Measurements from ENCODE around the gene GRIP2.

Gene GRIP2

DNA sequence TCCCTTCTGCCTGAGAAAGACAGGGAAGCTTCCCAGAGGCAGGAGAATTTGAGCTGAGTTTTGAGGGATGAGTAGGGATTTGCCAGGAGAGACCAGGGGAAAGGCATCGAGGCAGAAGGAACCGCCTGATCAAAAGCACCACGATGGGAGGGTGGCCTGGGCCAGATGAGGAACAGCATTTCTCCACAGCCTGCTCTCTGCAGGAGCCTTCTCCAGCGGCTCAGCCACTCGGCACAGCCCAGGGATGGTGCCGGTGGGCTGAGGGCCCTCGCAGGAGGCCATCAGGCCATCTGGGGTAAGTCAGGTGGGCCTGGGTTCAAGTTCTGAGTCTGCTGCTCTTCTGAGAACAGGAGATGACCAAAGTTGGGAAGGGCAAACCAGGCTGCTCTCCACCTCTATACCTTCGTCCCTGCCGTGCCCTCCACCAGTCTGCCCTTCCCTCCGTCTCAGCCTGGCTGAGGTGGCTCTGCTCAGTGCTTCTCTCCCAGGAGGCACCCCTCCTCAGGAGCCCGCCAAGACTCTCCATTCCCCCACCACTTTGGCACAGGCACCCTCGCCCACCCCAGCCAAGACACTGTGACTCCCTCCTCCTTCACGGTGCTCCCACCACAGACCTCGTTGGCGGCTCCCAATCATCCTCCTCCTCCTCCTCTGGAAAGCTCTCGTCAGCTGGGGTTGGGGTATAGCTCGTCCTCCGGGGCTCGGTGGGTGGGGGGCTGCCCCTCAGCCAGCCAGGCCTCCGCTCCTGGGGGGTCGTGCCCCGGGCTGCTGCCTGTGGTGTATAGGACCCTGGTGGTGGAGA, 34.9 kb downstream of the GRIP2 start:
- no peak for DNase-seq

DNA sequence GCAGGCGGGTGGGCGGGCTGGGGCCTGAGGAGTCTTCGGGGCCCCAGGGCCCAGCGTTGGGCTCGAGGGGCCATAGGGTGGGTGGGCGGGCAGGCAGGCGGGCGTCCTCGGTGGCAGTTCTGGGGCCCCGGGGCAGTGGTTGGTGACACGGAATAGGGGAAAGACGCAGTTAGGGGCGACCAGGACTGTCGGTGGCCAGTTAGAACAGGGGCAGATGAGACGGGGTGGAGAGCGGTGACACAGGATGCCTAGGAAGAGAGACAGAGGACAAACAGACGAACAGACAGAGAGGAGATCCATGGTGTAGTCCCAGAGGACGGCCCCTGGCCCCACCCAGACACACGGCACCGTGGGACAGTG, 36.5 kb downstream of the GRIP2 start:
- no peak for DNase-seq

GRCh38 chr3:14503033-14503705, 37.0 kb downstream of the GRIP2 start:
- no peak for DNase-seq

DNA sequence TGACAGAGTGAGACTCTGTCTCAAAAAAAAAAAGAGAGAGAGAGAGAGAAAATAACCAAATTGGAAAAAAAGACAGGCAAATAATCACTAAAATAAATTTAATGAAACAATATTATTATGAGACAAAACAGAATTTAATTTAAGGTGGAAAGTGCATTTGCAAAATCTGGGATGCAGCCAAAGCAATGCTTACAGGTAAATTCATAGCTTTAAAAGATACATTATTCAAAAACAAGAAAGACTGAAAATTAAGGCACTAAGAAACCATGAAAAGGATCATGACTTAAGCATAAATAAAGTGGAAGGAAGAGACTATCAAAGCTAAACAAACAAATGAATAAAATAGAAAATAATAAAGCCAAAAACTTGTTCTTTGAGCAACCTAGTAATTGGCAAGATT, 37.7 kb downstream of the GRIP2 start:
- DNase-seq = no peak

DNA sequence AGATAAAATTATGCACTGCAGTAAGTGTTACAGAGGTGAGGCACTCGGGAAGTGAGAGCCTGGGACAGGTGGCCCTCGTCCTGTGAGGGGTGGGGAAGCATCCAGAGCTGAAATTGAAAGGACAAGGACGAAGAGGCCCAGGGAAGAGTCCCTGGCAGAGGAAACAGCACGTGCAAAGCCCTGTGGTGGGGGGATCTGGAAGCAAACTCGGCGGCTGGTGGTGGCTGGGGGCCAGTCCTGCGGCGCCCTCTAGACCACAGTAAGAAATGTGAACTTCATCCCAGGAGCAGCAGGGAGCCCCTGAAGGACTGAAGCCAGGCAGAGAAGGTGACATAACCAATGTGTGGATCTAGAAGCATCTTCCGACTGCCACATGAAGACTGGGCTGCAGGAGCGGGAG, 42.8 kb downstream of the GRIP2 start:
- no peak for DNase-seq

GRCh38 chr3:14496351-14496750, 43.8 kb downstream of the GRIP2 start:
- DNase-seq = no peak

DNA sequence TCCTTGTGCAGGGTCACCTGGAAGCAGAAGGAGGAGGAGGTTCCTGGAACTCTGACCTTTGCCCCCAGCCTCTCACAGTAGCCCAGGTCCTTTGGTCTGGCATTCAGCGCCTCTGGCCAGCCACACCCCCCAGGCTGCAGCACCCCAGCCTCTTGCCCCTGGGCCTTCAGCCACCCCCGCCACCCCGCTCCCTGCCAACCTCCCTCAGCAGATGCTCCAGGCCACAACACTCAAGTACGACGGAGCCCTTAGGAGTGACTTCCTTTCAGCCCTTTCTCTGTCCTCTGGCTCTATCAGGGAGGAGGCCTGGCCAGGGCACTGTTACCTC, 45.2 kb downstream of the GRIP2 start:
- no peak for DNase-seq

DNA sequence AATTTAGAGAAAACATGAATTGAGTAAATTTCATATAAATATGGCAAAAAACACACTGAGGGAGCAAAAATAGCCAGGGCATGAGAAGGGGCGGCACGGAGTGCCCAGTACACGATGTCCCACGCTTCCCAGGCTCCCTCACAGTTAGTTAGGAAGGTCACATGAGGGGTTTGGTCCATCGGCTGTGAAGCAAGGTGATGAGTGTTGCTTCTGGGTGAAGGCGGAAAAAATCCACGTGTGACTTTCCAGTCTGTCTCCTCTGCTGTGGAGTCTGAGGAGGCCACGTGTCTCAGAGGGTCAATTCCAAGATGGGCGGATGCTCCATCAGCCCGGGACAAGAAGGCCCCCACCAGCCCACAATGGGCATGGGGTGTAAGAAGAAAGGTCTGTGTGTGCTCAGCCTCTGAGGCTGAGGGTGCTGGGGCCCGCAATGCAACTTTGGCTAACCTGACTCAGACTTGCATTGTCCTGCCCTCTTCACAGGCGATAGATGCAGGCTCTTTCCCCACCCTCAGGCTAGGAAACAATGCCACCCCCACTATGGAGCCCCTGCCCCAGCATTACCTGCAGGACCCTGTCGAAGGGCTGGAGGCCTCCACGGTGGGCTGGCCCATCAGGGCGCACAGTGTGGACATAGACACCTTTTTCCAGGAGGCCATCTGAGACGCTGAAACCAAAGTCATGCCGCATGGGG, 45.7 kb downstream of the GRIP2 start:
- DNase-seq = no peak

- DNase-seq = no peak
Observed at GRCh38 chr3:14492948-14493881, 46.9 kb downstream of the GRIP2 start.

- DNase-seq = no peak
Observed at GRCh38 chr3:14491396-14492190, 48.5 kb downstream of the GRIP2 start.

DNA sequence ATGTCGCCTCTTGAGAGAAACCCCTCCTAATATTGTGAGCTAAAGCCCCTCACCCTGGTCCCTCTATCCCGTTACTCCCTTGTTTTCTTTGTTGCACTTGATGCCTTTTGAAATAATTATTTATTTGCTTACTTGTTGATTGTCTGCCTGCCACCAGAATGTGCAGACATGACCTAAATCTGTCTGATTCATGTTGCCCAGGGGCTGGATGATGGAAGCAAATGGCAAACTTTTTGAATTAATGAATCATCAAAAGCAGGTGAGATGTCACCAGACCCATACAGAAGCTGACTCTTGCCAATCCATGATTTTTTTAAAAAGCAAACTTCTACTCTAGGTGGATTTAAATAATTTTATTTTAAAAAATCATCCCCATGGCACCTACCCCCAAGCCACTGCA, 49.3 kb downstream of the GRIP2 start:
- DNase-seq = no peak

- DNase-seq = no peak
Observed at GRCh38 chr3:14490255-14490654, 49.9 kb downstream of the GRIP2 start.

GRCh38 chr3:14489641-14490040, 50.5 kb downstream of the GRIP2 start:
- no peak for DNase-seq

DNA sequence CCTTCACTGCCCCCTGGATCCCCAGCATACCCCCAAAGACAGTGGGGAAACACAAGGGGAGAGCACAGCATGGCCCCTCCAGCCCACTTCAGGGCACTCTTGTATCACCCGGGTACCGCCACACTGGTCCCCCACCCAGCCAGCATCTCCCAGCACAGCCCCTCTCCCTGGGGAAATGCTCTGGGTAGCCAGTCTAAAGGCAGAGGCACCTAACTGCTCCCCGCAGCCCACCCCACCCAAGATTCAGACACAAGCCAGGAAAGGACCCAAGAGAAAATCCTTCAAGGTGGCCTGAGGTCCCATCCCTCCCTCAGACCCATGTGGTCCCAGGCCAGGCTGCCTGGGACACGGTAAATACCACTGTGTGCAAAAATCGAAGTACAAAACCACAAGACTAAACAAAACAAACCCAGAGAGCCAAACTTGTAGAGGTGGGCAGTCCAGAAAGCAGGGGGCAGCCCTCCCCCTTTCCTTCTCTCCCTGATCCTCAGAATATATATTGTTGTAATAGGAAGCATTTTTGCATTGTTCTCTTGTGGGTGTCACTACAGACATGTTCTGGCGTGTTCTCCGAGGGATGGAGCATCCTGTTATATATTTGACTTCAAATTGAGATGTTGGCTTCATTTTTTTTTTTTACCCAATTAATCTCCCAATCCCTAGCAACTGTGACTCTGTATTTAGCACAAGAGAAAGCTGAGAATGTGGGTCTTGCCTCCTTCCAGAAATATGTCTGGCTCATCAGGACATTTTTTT, 51.7 kb downstream of the GRIP2 start:
- no peak for DNase-seq

GRCh38 chr3:14487821-14488220, 52.3 kb downstream of the GRIP2 start:
- no peak for DNase-seq

DNA sequence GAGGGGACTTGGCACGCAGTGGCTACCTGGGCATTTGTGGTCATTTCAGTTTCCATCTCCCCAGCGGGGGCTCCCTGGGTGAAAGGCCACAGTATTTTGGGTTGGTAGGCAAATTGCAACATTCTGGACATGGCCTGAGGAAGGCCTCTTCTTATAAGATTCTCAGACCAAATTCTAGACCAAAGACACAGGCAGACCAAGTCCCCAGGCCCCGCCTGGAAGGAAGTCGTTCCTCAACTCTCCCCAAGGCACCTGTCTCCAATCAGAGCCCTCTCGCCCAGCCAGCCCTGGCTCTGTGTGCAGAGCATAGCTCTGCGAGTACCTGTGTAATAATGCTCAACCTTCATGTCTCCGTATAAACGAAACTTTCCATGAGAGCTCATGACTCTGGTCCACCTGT, 53.1 kb downstream of the GRIP2 start:
- no peak for DNase-seq

- no peak for DNase-seq
Observed at GRCh38 chr3:14486460-14486859, 53.7 kb downstream of the GRIP2 start.

DNA sequence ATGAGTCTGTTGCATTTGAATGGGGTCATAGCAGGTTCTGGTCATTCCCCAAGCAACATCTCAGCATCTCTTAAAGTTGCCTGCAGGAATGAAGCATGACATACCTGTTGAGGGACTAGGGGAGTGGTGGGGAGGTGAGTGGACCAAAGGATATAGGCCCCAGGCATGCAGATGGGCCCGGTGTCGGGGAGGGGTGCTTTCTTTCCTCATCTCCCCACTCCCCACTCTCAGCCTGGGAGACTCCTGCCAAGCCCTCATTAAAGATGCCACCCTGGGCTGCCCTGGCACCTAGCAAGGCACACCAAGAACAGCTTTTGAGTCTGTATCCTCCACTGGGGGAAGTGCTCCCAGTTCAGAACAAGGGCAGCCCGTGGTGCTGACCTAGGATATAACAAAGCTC, 54.2 kb downstream of the GRIP2 start:
- no peak for DNase-seq

GRCh38 chr3:14484741-14485140, 55.4 kb downstream of the GRIP2 start:
- DNase-seq = no peak

- no peak for DNase-seq
Observed at GRCh38 chr3:14483286-14483685, 56.9 kb downstream of the GRIP2 start.

GRCh38 chr3:14482271-14482721, 57.8 kb downstream of the GRIP2 start:
- no peak for DNase-seq

Data from NCI-H1436 (cell line).